Common myeloid progenitor, CD34-positive (primary cell): ENCODE measurements around the gene ANKRD24.

ENCODE experiments used
- CTCF ChIA-PET: fragments of 350-600 bp; sonication (Branson Sonifier 250); formaldehyde crosslinking; loops from one replicate; lab custom pipeline; 2021; ENCODE audit warnings: antibody characterized with exemption; lab: Charles Lee
- POLR2A ChIA-PET: fragments of 350-600 bp; sonication (Branson Sonifier 250); formaldehyde crosslinking; loops from one replicate; lab custom pipeline; 2021; ENCODE audit warnings: antibody characterized with exemption; lab: Charles Lee
- DNase-seq, 3 donors: peaks; one replicate each; pipeline versions ENCODE4 v3.0.0 to v3.0.0-alpha.2; 2013
- H3K27ac ChIP-seq, 2 experiments: 1 replicate in 1 of 2; 2 replicates in 1 of 2; pipeline ENCODE4 v1.7.0; 2013; ENCODE audit warnings: inconsistent platforms in 2 of 2, low read length in 2 of 2, mild to moderate bottlenecking in 2 of 2, low read depth in 1 of 2, moderate library complexity in 1 of 2; ENCODE audit not compliant: severe bottlenecking in 2 of 2, insufficient read depth in 1 of 2, poor library complexity in 1 of 2
- H3K27me3 ChIP-seq, 5 experiments: replicated peaks in 2 of 5; 1 replicate in 3 of 5; 2 replicates in 2 of 5; pipeline versions ENCODE4 v1.6.1 to v1.7.0; 2013; ENCODE audit warnings: low read length in 4 of 5, mild to moderate bottlenecking in 2 of 5, moderate library complexity in 2 of 5, inconsistent platforms in 1 of 5; ENCODE audit not compliant: insufficient read depth in 5 of 5, control insufficient read depth in 4 of 5
- H3K36me3 ChIP-seq, 4 experiments: 1 replicate in 2 of 4; 2 replicates in 2 of 4; pipeline versions ENCODE4 v1.6.1 to v1.7.0; 2013; ENCODE audit warnings: low read length in 3 of 4, control low read depth in 1 of 4, mild to moderate bottlenecking in 1 of 4; ENCODE audit not compliant: control insufficient read depth in 4 of 4, insufficient read depth in 4 of 4
- H3K4me1 ChIP-seq, 4 experiments: 1 replicate in 3 of 4; 2 replicates in 1 of 4; pipeline versions ENCODE4 v1.6.1 to v1.7.1; 2013; ENCODE audit warnings: low read length in 3 of 4, mild to moderate bottlenecking in 3 of 4, control low read depth in 1 of 4, inconsistent platforms in 1 of 4, moderate library complexity in 1 of 4; ENCODE audit not compliant: control insufficient read depth in 4 of 4, insufficient read depth in 4 of 4; ENCODE audit errors: control extremely low read depth in 1 of 4
- H3K4me3 ChIP-seq, 7 experiments: 1 replicate in 4 of 7; 2 replicates in 3 of 7; pipeline versions ENCODE4 v1.5.1 to v1.7.0; 2013; ENCODE audit warnings: mild to moderate bottlenecking in 7 of 7, low read length in 6 of 7, moderate library complexity in 6 of 7, inconsistent platforms in 2 of 7, low read depth in 2 of 7, control low read depth in 1 of 7; ENCODE audit not compliant: insufficient read depth in 4 of 7, control insufficient read depth in 1 of 7; ENCODE audit errors: extremely low read depth in 1 of 7
- H3K9me3 ChIP-seq, 5 experiments: 1 replicate in 4 of 5; 2 replicates in 1 of 5; pipeline versions ENCODE4 v1.6.1 to v1.7.1; 2013; ENCODE audit warnings: low read length in 4 of 5, mild to moderate bottlenecking in 2 of 5, inconsistent platforms in 1 of 5, low read depth in 1 of 5, moderate library complexity in 1 of 5; ENCODE audit not compliant: control insufficient read depth in 4 of 5, insufficient read depth in 2 of 5; ENCODE audit errors: control extremely low read depth in 1 of 5
- WGBS: methylation state at CpG from one replicate; pipeline ENCODE4 v1.1.5; 2013; ENCODE audit not compliant: insufficient coverage; 5-methylcytosine and 5-hydroxymethylcytosine counted together

Gene ANKRD24

DNA sequence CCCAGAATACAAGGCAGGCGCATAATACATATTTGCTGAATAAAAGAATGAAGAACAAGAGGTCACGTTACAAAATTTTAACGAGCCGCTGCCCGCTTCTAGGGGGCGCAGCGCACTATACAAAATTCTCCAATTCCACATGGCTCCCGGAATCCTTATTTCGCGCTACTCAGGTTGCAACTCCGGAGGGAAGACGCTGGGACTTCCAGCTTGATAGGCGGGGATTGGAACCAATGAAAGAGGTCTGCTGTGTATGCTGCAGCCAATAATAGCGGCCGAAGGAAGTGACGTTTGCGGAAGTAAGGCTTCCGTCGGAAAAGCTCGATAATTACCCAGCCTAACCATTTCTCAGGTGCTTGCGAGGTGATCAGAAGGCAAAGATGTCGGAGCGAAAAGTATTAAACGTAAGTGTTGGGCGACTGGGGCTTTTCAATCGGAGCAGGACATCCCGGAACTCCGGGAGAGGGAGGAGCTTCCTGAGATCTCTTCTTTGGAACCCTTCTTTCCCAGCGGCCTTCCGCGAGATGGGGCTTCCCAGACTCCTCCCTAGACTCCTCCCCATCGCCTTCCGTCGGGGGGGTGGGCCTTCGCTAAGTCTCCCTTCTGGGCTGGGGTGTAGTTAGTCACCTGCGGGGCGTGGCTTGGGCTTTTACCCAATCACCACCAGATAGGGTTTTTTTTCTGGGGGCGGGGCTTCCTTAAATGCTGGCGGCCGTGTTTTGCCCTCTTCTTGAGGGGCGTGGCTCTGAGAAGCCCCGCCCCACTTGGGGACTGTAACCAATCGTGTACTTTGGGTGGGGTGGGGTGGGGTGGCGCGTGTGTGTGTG is 64.5 kb downstream of the ANKRD24 start, which contains the start of gene YJU2:
YJU2 (plus strand) TSS at position 314 of the 827 bp plus-strand sequence; CDS start at position 381, 67 bp downstream.
- Histone ChIP-seq H3K27me3 (no peaks in the 10 kb centered on the region), H3K36me3 (peaks cover 2 to 32% (median 28%) of the 10 kb centered on the region in 4 experiments), H3K4me1 (peaks cover 6 to 15% (median 11%) of the 10 kb centered on the region in 4 experiments), H3K9me3 (peaks cover 0 to 1% (median 0%) of the 10 kb centered on the region in 5 experiments), H3K27ac (peak within 1 kb of the TSS; percentile 99), H3K4me3 (peak within 1 kb of the TSS; percentile 90 to 100 (median 95))
- CTCF ChIA-PET = interaction anchor here (0.7 to 1.2 kb wide), 6 partner anchors 14 to 105 kb away, joined by 3 to 7 read pairs (median 3); no protein-coding TSS in a partner anchor
- POLR2A ChIA-PET = interaction anchor here (0.6 to 1.2 kb wide), 5 partner anchors 16 to 413 kb away, joined by 3 to 6 read pairs (median 3); no protein-coding TSS in a partner anchor
- DNase-seq = peak; percentile 100
- 0% methylated on average over 22 of the region's 45 CpGs for WGBS

DNA sequence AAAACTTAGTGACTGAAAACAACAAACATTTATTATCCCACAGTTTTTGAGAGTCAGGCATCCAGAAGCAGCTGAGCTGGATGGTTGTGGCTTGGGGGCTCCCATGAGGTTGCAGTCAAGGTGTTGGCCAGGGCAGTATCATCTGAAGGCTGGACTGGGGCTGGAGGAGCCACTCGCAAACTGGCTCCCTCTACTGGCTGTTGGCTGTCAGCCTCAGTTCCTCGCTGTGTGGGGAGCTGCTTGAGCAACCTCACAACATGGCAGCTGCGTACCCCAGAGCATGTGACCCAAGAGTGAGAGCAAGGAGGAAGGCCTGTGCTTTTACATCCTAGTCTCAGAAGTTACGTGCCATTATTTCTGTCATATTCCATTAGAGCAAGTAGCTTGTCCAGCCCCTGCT is 74.1 kb downstream of the ANKRD24 start:
- no peaks in the 10 kb centered on the region for H3K27me3 ChIP-seq
- H3K9me3 ChIP-seq = peaks cover 0 to 15% (median 7%) of the 10 kb centered on the region in 5 experiments
- ChIA-PET POLR2A (no interaction called here), CTCF (interaction anchor here (1.4 to 3.5 kb wide), 2 partner anchors 10 to 88 kb away, joined by 3 to 8 read pairs; partner anchors contain the start of gene MPND)
- peaks cover 0 to 12% (median 0%) of the 10 kb centered on the region in 4 experiments for H3K4me1 ChIP-seq
- peak in 2 of 3 donors; percentile 55 to 59 for DNase-seq
- no peak overlapping the region for H3K4me3 ChIP-seq
- peaks cover 21 to 77% (median 56%) of the 10 kb centered on the region in 4 experiments for H3K36me3 ChIP-seq
- 100% methylated on average over 3 of the region's 4 CpGs for WGBS
- no peak overlapping the region for H3K27ac ChIP-seq

- Histone ChIP-seq H3K4me3 (no peak overlapping the region), H3K27ac (no peak overlapping the region), H3K36me3 (peaks cover 21 to 74% (median 54%) of the 10 kb centered on the region in 4 experiments), H3K4me1 (peaks cover 0 to 12% (median 0%) of the 10 kb centered on the region in 4 experiments), H3K27me3 (no peaks in the 10 kb centered on the region), H3K9me3 (peaks cover 0 to 15% (median 7%) of the 10 kb centered on the region in 5 experiments)
- 100% methylated on average over 2 of the region's 6 CpGs for WGBS
- CTCF ChIA-PET = interaction anchor here (1.4 to 3.5 kb wide), 2 partner anchors 10 to 87 kb away, joined by 3 to 8 read pairs; partner anchors contain the start of gene MPND
- DNase-seq = no peak
- POLR2A ChIA-PET = no interaction called here
Observed at GRCh38 chr19:4257025-4257424, 74.5 kb downstream of the ANKRD24 start.

DNA sequence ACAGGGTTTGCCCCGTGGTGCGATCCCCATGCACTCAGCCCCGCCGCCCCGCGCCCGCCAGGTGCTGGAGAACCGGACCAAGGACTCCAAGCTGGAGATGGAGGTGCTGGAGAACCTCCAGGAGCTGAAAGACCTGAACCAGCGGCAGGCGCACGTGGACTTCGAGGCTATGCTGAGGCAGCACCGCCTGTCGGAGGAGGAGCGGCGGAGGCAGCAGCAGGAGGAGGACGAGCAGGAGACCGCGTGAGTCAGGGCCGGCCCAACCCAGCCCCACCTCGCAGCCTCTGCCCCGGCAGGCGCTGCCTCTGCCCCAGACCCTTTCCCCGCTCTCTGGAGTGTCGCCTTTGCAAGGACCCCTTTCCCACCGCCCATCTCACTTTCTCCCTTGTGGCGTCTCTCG is 75.7 kb downstream of the ANKRD24 start:
- H3K4me1 ChIP-seq = peaks cover 0 to 12% (median 0%) of the 10 kb centered on the region in 4 experiments
- no peak for DNase-seq
- H3K27me3 ChIP-seq = no peaks in the 10 kb centered on the region
- H3K27ac ChIP-seq = no peak overlapping the region
- WGBS = 97% methylated on average over 28 of the region's 28 CpGs
- CTCF ChIA-PET = interaction anchor here (1.3 to 3.5 kb wide), 2 partner anchors 9 kb away, joined by 4 to 8 read pairs; no protein-coding TSS in a partner anchor
- peaks cover 0 to 13% (median 7%) of the 10 kb centered on the region in 5 experiments for H3K9me3 ChIP-seq
- peaks cover 21 to 73% (median 54%) of the 10 kb centered on the region in 4 experiments for H3K36me3 ChIP-seq
- H3K4me3 ChIP-seq = no peak overlapping the region
- POLR2A ChIA-PET = no interaction called here

DNA sequence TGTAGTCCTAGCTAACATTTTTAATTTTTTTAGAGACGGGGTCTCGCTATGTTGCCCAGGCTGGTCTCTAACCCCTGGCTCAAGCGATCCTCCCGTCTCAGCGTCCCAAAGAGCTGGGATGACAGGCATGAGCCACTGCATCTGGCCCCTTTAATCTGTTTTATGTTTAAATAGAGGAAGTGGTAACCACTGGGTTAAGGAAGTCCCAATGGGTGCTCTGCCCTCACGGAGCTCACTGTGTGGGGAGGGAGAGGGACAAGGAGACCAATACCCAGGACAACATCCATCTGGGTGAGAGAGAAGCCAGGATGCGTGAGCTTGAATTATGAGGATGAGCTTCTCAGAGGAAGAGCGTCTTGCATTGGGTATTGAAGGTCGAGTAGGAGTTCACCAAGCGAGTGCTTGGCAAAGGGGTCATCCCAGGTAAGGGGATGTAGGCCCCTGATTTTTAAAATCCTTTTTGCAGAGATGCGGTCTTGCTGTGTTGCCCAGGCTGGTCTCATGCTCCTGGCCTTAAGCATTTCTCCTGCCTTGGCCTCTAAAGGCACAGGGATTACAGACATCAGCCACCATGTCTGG is 78.2 kb downstream of the ANKRD24 start:
- ChIA-PET POLR2A (interaction anchor here (1.4 kb wide), 1 partner anchor 8 kb away, joined by 6 read pairs; no protein-coding TSS in a partner anchor), CTCF (interaction anchor here (1.0 to 1.6 kb wide), 3 partner anchors 8 to 92 kb away, joined by 3 to 7 read pairs (median 4); partner anchors contain the start of gene YJU2)
- peaks cover 0 to 7% (median 4%) of the 10 kb centered on the region in 5 experiments for H3K9me3 ChIP-seq
- H3K4me3 ChIP-seq = no peak overlapping the region
- peaks cover 12 to 58% (median 42%) of the 10 kb centered on the region in 4 experiments for H3K36me3 ChIP-seq
- H3K27me3 ChIP-seq = no peaks in the 10 kb centered on the region
- H3K27ac ChIP-seq = no peak overlapping the region
- DNase-seq = peak in 1 of 3 donors; percentile 35
- 88% methylated on average over 10 of the region's 11 CpGs for WGBS
- peaks cover 0 to 18% (median 4%) of the 10 kb centered on the region in 4 experiments for H3K4me1 ChIP-seq

DNA sequence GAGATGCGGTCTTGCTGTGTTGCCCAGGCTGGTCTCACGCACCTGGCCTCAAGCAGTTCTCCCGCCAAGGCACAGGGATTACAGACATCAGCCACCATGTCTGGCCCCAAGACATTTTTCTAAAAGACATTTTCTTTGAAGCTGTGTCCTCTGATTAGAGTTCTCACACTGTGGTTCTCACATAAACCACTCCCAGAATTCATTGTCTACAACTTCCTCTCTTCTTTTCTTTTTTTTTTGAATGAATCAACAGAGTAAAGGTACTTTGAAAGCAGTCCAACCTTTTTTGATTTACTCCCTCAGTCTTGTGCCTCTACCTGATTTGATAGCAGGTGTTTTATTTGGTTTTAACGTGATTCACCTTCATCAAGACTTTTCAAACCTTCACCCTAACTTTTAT is 82.3 kb downstream of the ANKRD24 start:
- Histone ChIP-seq H3K4me3 (no peak overlapping the region), H3K36me3 (peaks cover 8 to 51% (median 37%) of the 10 kb centered on the region in 4 experiments), H3K9me3 (no peaks in the 10 kb centered on the region), H3K27ac (no peak overlapping the region), H3K27me3 (no peaks in the 10 kb centered on the region), H3K4me1 (peaks cover 0 to 25% (median 7%) of the 10 kb centered on the region in 4 experiments)
- DNase-seq = peak in 1 of 3 donors; percentile 43
- CTCF ChIA-PET = interaction anchor here (0.7 to 5.4 kb wide), 3 partner anchors 29 to 260 kb away, joined by 3 to 62 read pairs (median 4); no protein-coding TSS in a partner anchor
- POLR2A ChIA-PET = interaction anchor here (0.6 to 0.8 kb wide), 2 partner anchors 47 to 333 kb away, joined by 5 read pairs; no protein-coding TSS in a partner anchor
- WGBS = 72% methylated on average over 3 of the region's 4 CpGs
